IMR-90 (cell line): ENCODE data around the gene PNMA1.

Experiments
- CEBPB ChIP-seq: IDR thresholded peaks from 2 replicates; pipeline ENCODE4 v1.6.1; 2012; ENCODE audit warnings: low read depth, low read length, improper control_type of control experiment
- FOS ChIP-seq: fragments of 150-350 bp; IDR thresholded peaks from 2 replicates; pipeline ENCODE4 v1.6.1; 2016; ENCODE audit warnings: low read depth, low read length
- MAFK ChIP-seq: IDR thresholded peaks from 2 replicates; pipeline ENCODE4 v1.6.1; 2012; ENCODE audit warnings: low read depth, low read length, improper control_type of control experiment
- MAZ ChIP-seq: IDR thresholded peaks from 2 replicates; pipeline ENCODE4 v1.6.1; 2012; ENCODE audit warnings: low read depth, mild to moderate bottlenecking, low read length, improper control_type of control experiment, moderate library complexity, borderline replicate concordance
- MXI1 ChIP-seq: IDR thresholded peaks from 2 replicates; pipeline ENCODE4 v1.6.1; 2012; ENCODE audit warnings: low read depth, mild to moderate bottlenecking, low read length, moderate library complexity, borderline replicate concordance
- POLR2A ChIP-seq: IDR thresholded peaks from 2 replicates; pipeline ENCODE4 v1.6.1; 2012; ENCODE audit warnings: mild to moderate bottlenecking, low read depth, low read length
- RAD21 ChIP-seq: IDR thresholded peaks from 2 replicates; pipeline ENCODE4 v1.6.1; 2012; ENCODE audit warnings: low read length, improper control_type of control experiment
- RCOR1 ChIP-seq: IDR thresholded peaks from 2 replicates; pipeline ENCODE4 v1.6.1; 2012; ENCODE audit warnings: mild to moderate bottlenecking, low read length, improper control_type of control experiment; ENCODE audit not compliant: insufficient replicate concordance
- RFX5 ChIP-seq: IDR thresholded peaks from 2 replicates; pipeline ENCODE4 v1.8.0; 2012; ENCODE audit warnings: low read depth, mild to moderate bottlenecking, low read length, moderate library complexity
- SMC3 ChIP-seq: fragments of 150-350 bp; IDR thresholded peaks from 2 replicates; pipeline ENCODE4 v1.6.1; 2016; ENCODE audit warnings: low read depth, mild to moderate bottlenecking, antibody characterized with exemption, low read length, moderate library complexity
- TF ChIP-seq, protein P1 (sequence below): conservative IDR thresholded peaks from 2 replicates; pipeline ENCODE4 v1.5.1; 2012; ENCODE audit warnings: mild to moderate bottlenecking, low read depth, low read length, improper control_type of control experiment
- TF ChIP-seq, protein P2 (sequence below): fragments of 150-350 bp; IDR thresholded peaks from 2 replicates; pipeline ENCODE4 v1.6.1; 2017; ENCODE audit warnings: mild to moderate bottlenecking, antibody characterized with exemption, low read length, low read depth

DNA sequence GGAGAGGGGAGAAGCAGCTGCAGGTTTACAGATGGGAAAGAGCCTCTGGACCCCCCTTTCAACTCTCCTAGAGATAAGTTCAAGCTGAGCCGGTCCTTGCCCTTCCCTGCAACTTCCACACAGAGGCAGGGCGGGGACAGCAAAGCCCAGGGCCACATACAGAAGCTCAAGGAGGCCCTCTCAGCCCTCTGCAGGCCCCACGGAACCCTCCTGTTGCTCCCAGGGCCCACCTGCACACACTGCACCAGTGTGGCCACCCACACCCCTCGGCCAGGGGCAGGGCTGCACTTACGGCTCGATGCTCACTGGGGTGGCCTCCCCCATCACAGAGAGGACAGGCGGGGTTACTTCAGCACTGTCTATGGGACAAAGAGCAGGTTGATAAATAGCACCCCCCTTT, 13.0 kb upstream of the PNMA1 start:
- TF ChIP-seq, protein P1, sequence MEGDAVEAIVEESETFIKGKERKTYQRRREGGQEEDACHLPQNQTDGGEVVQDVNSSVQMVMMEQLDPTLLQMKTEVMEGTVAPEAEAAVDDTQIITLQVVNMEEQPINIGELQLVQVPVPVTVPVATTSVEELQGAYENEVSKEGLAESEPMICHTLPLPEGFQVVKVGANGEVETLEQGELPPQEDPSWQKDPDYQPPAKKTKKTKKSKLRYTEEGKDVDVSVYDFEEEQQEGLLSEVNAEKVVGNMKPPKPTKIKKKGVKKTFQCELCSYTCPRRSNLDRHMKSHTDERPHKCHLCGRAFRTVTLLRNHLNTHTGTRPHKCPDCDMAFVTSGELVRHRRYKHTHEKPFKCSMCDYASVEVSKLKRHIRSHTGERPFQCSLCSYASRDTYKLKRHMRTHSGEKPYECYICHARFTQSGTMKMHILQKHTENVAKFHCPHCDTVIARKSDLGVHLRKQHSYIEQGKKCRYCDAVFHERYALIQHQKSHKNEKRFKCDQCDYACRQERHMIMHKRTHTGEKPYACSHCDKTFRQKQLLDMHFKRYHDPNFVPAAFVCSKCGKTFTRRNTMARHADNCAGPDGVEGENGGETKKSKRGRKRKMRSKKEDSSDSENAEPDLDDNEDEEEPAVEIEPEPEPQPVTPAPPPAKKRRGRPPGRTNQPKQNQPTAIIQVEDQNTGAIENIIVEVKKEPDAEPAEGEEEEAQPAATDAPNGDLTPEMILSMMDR: no peak
- TF ChIP-seq RAD21 (no peak), MAZ (no peak), CEBPB (no peak), RFX5 (no peak), POLR2A (no peak), FOS (no peak), MAFK (no peak), SMC3 (no peak), MXI1 (no peak), RCOR1 (no peak)
- TF ChIP-seq, protein P2, sequence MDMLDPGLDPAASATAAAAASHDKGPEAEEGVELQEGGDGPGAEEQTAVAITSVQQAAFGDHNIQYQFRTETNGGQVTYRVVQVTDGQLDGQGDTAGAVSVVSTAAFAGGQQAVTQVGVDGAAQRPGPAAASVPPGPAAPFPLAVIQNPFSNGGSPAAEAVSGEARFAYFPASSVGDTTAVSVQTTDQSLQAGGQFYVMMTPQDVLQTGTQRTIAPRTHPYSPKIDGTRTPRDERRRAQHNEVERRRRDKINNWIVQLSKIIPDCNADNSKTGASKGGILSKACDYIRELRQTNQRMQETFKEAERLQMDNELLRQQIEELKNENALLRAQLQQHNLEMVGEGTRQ: no peak
